Dorsolateral prefrontal cortex (tissue), 118 donors: ENCODE measurements around the gene GPNMB. TPM values are rescaled to one million over a fixed set of nuclear protein-coding genes. Genes with fewer than 3 reads are reported as not detected.

ENCODE experiments used
- total RNA-seq, 120 experiments: library from RNA; stranded (reverse); gene quantifications; one replicate each; pipeline versions ENCODE4 v1.2.3 to v1.2.4, GENCODE V29; 2022

GPNMB gene
- total RNA-seq, 120 experiments from 2014 or later, result 4.8 to 56.9 (median 24.2) TPM

Other genes starting within 250 kb of the GPNMB start
- gene HYCC1, start 232.6 kb upstream of the GPNMB start, total RNA-seq, result 10 to 100 TPM; 14.8 to 47.6 (median 26.6) TPM
- 10 to 100 TPM; 25.2 to 72.8 (median 49.2) TPM for gene KLHL7, start 141.0 kb upstream of the GPNMB start, total RNA-seq
- gene NUP42, start 64.7 kb upstream of the GPNMB start, total RNA-seq, result 10 to 100 TPM; 26.1 to 58.3 (median 39.5) TPM
- gene MALSU1, start 52.6 kb downstream of the GPNMB start, total RNA-seq, result 10 to 100 TPM; 27.0 to 68.5 (median 47.7) TPM
- gene IGF2BP3, start 223.7 kb downstream of the GPNMB start, total RNA-seq, result 1 to 10 TPM in 116 of 120 experiments, under 1 TPM in 3, not detected in 1; 0.74 to 10.0 (median 3.3) TPM